GM12872 (cell line): ENCODE data around the gene SMAD3.

Source experiments
- TF ChIP-seq, protein P1 (sequence below): IDR thresholded peaks from 3 replicates; pipeline ENCODE4 v1.5.1; 2011; ENCODE audit warnings: low read depth, mild to moderate bottlenecking, low read length, moderate library complexity; ENCODE audit not compliant: insufficient read depth

The SMAD3 gene

DNA sequence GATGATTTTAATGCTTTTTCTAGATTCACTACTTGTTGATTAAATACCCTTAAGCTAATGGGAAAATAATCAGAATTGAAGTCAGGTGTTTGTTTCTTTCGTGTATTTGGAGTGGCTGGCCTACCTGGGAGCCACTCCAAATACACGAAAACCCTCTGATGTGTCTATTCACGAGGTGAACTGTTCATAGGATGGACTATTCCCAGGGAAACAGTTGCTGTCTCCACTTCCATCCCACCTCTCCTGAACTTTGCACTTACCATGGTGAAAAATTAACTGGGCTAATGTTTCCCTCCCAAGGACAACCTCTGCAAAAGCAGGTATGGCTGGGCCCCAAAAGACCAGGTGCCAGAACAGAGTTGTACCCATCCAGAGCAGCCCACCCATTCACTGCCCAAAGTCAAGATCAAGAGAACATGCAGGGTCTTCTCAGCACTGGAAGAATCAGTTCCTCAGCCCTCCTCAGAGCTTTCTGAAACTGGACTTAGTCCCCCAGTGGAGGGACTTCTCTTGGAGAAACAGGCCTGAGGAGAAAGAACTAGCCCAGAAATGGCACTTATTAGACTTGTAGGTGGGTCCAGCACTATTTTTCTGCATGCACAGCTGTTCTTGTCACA, 2.9 kb upstream of the SMAD3 start:
- TF ChIP-seq, protein P1, sequence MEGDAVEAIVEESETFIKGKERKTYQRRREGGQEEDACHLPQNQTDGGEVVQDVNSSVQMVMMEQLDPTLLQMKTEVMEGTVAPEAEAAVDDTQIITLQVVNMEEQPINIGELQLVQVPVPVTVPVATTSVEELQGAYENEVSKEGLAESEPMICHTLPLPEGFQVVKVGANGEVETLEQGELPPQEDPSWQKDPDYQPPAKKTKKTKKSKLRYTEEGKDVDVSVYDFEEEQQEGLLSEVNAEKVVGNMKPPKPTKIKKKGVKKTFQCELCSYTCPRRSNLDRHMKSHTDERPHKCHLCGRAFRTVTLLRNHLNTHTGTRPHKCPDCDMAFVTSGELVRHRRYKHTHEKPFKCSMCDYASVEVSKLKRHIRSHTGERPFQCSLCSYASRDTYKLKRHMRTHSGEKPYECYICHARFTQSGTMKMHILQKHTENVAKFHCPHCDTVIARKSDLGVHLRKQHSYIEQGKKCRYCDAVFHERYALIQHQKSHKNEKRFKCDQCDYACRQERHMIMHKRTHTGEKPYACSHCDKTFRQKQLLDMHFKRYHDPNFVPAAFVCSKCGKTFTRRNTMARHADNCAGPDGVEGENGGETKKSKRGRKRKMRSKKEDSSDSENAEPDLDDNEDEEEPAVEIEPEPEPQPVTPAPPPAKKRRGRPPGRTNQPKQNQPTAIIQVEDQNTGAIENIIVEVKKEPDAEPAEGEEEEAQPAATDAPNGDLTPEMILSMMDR, result no peak

DNA sequence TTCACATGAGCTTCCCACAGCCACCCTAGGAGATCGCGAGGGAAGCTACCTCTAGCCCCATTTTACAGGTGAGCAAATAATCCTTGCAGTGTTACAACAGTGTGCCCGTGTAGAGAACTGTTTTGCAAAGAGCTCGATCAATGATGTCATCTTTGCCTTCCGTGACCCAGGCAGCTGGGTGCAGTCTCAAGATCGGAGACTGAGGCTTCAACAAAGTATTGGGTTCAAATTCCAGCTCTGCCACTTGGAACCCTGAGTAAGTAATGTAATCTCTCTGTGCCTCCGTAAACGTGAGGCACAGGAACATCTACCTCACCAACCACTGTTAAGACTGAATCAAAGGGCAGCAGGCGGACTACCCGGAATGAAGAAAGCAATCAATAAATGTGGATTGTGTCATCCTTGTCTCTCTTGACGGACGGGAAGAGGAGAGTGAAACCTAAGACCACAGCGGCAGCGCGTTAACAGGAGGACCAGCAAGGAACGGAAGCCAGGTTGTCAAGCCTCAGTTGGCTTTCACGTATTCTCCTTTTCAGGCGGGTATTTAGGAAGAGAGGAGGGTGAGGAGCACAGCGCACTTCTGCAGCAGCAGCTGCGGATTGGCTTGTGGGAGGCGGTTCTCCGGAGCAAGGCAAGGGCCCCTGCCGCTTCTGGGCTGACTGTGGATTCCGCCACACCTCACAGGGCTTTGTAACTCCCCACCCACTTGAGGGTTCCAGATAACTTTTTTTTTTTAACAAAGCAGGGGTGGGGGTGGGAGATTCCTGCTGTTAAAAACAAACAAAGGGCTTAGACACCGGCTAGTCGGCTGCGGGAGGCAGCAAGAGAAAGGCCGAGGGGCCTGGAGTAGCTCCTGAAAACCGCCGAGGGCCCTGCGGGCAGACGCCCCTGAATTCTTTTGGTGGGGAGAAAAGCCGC, 1.5 kb upstream of the SMAD3 start:
- TF ChIP-seq, protein P1, result no peak

DNA sequence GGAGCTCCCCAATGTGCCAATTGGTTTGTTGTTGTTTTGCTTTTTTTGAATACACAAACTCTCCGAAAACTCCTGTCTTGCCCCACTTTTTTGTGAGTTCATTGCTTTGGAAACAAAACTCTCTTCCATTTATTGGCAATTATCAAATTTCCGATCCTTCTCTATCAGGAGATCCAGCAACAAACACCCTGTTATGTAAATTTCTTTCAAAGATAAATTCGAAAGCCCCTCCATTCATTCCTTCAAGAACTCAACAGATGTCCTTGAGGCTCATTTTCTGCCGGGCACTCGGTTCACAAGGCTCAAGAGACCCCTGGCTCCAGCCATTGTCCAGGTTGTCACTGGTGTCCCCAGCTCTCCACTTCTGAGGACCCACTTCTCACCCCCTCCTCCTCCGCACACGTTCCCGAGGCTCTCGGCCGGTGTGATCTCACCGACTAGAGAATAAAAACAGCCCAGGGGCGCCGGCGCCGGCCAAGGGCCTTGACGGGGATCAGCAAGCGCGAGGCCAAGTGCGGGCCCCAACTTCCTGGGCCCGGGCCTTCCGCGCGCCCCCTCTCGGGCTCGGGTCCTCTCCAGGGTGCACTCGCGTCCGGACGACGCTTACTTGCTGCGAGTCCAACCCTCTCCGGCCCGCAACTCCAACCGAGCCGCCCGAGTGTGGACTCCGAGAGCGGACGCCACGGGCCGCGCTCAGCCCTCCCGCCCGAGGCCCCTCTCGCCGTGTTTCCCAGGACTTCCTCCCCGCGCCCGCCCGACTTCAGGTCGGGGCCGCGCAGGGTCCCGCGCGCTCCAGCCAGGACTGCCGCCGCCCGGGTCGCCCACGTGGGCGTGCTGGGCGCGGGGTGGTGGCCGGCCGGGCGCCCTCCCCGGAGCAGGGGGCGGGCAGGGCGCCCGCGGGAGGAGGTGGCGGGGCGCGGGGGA, 533 bp upstream of the SMAD3 start:
- TF ChIP-seq, protein P1, result no peak

DNA sequence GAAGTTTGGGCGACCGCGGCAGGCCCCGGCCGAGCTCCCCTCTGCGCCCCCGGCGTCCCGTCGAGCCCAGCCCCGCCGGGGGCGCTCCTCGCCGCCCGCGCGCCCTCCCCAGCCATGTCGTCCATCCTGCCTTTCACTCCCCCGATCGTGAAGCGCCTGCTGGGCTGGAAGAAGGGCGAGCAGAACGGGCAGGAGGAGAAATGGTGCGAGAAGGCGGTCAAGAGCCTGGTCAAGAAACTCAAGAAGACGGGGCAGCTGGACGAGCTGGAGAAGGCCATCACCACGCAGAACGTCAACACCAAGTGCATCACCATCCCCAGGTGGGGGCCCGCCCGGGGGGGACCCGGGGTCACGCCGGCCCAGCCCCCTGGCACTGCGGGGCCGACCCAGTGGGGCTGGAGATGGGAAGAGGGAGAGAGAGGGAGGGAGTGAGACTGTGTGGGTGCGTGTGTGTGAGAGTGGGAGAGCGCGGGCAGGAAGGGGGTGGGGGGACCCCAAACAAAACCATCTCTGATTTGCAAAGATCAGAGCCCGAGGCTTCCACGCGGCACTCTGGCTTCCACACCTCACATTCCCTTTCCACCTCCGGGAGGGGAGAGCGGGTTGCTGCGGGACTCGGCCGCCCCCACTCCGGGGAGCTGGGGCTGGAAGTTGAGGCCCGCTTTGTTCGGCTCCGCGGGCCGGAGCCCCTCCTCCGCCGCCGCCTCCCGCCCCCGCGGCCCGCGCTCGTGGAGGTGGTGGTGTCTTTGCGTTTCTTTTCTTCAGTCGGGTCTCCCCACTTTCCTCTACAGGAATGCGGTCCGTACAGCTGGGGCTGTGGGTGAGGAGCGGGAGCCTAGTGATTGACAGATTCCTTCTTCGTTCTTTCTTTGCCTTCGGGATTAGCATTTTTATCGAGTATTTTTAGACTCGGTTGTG, 898 bp downstream of the SMAD3 start:
- TF ChIP-seq, protein P1, result no peak

DNA sequence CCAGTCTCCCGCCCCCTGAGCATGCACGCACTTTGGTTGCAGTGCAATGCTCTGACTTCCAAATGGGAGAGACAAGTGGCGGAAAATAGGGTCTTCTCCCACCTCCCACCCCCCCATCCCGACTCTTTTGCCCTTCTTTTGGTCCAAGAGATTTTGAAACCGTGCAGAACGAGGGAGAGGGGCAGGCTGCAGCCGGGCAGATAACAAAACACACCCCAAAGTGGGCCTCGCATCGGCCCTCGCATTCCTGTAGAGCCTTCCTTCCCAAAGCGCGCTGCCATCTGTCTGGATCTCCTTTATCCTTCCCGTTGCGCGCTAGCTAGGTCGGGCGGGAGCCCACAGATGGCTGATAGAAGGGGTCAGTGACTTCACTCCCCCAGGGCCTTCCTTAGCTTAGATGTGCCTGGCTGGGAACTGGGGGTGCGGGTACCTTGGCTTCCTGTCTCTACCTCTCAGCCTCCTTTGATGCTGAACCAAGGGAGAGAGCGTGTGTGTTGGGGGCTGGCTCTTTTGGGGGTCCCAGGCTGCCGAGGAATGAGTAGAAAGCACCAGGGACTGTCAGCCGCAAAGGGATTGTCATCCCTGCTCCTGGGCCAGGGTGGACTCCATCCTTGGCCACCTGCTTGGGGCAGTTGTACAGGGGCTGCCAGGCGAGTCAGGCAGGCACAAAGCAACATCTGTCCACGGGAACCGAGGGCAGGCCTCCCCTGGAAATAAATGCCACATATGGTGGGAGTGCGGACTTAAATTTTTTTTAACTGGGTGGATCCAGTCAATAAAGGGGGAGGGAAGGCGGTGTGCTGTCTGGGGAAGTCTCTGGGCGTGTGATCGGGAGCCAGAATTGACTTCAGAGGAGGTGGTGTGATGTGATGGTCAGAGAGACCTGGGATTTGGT, 1.8 kb downstream of the SMAD3 start:
- TF ChIP-seq, protein P1, result no peak

DNA sequence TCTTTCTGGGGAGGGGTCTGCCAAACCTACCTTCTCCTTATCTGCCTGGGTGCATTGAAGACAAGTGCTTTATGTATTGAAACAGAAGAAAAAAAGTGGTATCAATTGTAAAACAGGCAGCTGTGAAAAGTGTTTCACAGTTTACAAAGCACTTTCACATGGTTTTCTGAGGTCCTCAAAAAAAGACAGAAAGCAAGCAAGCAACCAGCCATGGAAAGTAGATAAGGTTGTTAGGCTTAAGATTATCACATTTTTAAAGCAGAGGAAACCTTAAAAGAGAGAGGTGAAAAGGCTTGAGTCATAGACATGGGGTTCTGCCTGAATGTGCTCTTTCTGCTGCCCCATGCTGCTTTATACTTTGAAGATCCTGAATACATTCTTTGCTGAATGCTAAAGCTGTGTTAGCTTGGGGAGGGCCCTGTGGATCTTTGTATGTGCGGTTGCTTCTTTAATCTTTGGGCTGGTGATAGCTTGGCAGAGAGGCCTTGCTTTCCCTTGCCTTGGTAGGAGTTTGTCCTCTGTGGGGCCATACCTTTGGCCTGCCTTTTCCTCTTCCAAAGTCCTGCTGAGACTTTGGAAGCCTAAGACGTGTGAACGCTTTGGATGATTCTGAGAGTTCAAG, 2.6 kb downstream of the SMAD3 start:
- TF ChIP-seq, protein P1, result no peak
